A172 (cell line): Measurements from ENCODE around the gene SRRM3. TPM values are rescaled to one million over a fixed set of nuclear protein-coding genes. Genes with fewer than 3 reads are reported as not detected.
"Not testable (repeated sequence)": the region's sequence is repeated elsewhere in the genome, so short reads cannot be mapped to it uniquely, and the experiment has no call there.

Source experiments
- DNase-seq: peaks from one replicate; pipeline ENCODE4 v3.0.0-alpha.2; 2015; ENCODE audit warnings: low spot score
- total RNA-seq: library from RNA; depleted of rRNA; stranded (reverse); fragments of >200 nt; shearing (Covaris generic); gene quantifications from 2 replicates; pipeline ENCODE4 v1.2.3, GENCODE V29; 2014

SRRM3 gene
- total RNA-seq, 1 experiment from 2014 or later, result 18.5 TPM

DNA sequence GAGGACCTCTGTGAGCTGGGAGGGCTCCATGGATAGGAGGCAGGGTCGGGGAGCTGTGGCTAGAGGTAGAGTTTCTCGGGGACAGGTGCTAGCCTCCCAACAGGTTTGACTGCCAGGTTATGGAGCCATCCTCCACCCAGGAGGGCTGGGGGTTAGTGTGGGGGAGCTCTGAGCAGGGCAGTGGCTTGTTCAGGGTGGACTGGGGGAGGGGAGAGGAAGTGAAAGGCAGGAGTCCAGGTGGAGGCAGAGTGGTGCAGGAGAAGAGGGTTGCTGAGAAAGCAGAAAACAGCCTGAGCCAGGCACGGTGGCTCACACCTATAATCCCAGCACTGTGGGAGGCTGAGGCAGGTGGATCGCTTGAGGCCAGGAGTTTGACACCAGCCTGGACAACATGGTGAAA lies 60.2 kb downstream of the SRRM3 start:
- no peak for DNase-seq

DNA sequence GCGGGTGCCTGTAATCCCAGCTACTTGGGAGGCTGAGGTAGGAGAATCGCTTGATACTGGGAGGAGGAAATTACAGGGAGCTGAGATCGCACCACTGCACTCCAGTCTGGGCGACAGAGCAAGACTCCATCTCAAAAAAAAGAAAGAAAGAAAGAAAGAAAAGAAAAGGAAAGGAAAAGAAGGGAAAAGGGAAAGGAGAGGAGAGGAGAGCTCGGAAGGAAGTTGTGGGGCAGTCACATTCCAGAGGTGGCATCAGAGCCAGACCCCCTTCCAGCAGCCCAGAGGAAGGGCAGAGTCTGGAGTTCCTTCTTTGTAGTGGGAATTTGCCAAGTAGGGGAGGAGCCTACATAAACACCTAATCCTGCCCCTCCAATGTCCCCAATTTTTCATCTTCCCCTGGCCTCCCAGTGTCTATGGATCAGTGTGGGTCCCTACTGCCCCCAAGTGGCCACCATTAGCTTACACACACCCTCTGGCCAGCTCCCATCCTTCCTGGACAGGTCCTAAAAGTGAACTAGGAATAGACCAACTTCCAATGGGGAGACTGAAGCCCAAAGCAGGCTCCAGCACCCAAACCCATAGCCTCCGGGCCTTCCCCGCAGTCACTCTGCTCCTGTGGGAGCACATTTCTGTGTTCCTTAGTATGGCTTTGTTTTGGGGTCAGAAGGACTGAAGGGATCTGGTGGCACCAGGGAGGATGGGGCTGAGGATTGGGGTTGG lies 61.1 kb downstream of the SRRM3 start:
- peak; percentile 88 for DNase-seq

DNA sequence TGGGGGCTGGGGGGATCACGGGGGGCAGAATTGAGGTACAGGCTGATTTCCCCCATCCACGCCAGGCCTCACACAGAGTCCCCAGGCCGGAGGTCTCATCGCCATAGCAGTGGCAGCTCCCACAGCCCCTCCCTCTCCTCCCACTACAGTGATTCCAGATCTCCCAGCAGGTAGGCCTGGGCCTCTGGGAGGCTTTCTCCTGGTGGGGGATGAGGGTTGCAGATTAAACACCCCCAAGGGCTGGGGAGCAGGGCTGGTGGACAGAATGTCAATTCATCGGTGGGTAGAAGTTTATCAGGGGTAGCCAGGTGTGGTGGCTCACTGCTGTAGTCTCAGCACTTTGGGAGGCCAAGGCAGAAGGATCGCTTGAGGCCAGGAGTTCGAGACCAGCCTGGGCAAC lies 63.6 kb downstream of the SRRM3 start:
- DNase-seq, result no peak

GRCh38 chr7:76267107-76267893 lies 65.6 kb downstream of the SRRM3 start:
- DNase-seq, result no peak

GRCh38 chr7:76267894-76268183 lies 66.1 kb downstream of the SRRM3 start:
- no peak for DNase-seq

DNA sequence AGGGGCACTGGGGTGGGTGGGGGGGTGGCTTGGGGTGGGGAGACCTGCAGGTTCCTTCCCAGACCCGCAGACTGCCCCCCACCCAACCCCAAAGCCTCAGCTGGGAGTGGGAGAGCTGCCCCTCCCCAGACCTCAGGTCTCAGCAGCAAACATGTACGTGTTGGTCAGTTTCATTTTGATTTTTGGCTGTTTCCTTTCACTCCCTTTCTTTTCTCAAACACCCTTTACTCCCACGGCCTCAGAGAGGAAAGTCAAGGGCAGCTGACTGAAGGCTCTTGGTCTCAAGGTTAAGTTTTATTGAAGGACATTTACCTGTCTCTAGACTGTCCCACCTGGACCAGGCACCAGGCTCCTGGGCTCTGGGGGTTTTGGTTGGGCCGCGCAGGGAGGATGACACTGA lies 66.7 kb downstream of the SRRM3 start:
- DNase-seq, result no peak

GRCh38 chr7:76269895-76270294 lies 68.2 kb downstream of the SRRM3 start:
- DNase-seq, result no peak

DNA sequence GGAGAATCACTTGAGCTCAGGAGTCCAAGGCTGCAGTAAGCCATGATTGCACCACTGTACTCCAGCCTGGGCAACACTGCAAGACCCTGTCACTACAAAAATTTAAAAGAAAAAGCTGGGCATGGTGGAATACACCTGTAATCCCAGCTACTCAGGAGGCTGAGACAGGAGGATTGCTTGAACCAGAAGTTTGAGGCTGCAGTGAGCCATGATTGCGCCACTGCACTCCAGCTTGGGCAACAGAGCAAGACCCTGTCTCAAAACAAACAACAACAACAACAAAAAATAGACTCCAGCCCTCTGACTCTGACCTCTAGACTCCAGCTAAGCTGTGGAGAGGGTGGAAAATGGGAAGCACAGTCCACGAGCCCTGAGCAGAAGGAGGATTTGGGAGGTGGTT lies 69.7 kb downstream of the SRRM3 start:
- not testable (repeated sequence) for DNase-seq

DNA sequence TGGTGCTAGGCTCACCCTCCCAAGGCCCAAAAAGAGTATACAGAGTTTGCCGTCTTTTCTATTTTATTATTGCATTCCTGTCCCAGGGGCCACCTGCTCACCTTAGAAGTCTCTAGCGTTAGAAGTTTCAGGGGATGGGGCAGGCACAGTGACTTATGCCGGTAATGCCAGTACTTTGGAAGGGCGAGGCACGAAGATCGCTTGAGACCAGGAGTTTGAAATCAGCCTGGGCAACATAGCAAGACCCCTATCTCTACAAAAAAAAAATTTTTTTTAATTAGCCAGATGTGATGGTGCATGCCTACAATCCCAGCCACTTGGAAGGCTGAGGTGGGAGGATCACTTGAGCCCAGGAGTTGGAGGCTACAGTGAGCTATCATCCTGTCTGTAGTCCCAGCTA lies 70.4 kb downstream of the SRRM3 start:
- no peak for DNase-seq

DNA sequence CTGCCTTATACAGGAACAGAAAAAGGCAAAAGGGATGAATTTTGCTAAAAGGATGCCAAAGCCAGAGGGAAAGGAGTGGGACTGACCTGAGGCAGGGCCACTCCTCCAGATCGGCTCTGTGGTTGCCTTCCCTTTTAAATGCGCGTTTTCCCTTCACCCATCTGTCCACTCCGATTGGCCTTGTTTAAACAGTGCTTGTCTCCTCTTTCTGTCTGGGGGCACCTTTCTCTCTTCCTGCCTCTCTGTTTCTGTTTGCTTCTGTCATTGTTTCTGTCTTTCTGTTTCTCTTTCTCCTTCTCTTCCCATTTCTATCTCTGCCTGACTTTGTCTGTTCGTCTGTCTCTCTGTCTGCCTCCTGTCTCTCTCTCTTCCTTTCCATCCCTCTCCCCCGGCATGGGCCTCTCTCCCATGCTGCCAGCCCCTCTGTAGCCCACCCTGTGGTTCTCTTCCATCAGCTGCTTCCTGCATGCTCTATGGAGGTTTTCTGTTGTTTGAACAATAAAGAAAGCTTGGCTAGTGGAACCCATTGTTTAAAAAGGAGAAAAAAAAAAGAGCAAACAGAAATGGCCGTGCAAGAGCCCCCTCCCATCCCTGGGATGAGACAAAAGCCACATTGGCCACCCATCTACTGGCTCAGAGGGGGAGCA lies 71.3 kb downstream of the SRRM3 start:
- DNase-seq, result no peak

GRCh38 chr7:76273503-76273902 lies 71.8 kb downstream of the SRRM3 start:
- DNase-seq, result no peak

DNA sequence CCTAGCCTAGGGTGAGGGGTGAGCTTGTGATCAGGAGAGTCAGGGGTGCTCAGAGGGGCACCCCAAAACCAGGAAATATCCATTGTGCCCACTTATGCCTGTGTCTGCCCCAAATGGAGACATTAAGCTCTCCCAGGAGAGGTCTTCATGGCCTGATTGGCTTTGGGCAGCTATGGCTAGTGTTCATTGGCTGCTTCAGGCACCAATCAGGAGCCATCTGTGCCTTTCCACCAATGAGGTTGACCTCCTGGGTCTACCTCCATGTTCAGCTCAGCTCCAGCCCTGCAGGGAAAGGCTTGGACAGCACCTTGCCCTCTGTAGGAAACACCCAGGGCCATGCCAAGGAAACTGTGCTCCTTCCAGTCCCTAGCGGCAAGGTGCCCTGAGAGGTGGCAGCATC lies 76.8 kb downstream of the SRRM3 start:
- DNase-seq, result peak; percentile 55

- DNase-seq, result no peak
Observed at GRCh38 chr7:76280408-76280807, 78.7 kb downstream of the SRRM3 start.

DNA sequence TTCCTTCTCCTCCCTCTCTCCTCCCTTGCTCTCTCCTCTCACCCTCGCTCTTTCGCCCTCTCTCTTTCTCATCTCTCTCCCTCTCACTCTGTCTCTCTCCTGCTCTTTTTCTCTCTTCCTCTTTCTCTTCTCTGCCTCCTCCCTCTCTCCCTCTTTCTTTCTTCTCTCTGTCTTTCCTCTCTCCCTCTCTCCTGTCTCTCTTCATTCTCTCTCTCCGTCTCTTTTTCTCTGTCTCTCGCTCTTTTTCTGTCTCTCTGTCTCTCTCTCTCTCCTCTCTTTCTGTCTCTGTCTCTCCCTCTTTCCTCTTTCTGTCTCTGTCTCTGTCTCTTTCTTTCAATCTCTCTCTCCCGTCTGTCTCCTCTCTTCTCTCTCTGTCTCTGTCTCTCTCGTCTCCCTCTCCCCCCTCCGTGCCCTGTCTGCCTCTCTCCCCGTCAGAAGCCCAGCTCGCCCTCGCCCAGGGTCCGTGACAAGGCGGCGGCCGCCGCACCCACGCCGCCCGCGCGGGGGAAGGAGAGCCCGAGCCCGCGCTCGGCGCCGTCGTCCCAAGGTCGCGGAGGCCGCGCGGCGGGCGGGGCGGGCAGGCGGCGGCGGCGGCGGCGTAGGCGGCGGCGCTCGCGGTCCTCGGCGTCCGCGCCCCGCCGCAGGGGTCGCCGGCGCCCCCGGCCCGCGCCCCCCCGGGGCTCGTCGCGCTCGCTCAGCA lies 79.5 kb downstream of the SRRM3 start:
- no peak for DNase-seq

DNA sequence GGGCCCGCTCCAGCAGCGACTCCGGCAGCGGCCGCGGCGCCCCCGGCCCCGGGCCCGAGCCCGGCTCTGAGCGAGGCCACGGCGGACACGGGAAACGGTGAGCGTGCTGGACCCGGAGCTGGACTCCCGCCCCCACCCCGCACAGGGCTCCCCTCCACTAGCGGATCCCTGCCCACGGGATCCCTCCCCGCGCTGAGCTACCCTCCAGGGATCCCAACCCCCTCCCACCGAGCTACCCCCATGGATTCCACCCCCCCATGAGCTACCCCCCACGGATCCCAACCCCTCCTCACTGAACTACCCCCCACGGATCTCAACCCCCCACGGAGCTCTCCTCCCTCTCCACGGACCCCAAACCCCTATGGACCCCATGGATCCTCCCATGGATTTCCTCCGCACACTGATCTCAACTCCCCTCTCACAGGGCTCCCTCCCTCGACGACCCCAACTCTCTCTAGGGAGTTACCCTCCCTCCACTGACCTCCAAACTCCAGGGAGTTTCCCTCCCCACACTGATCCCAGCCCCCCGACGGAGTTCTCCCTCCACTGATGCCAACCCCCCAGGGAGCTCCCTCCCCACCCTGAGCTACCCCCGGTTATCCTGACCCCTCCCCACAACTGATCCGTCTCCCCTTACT lies 80.1 kb downstream of the SRRM3 start:
- no peak for DNase-seq

GRCh38 chr7:76282344-76283253 lies 80.9 kb downstream of the SRRM3 start:
- no peak for DNase-seq

- no peak for DNase-seq
Observed at GRCh38 chr7:76283254-76284159, 81.8 kb downstream of the SRRM3 start.

- DNase-seq, result no peak
Observed at GRCh38 chr7:76285604-76286374, 84.1 kb downstream of the SRRM3 start.

GRCh38 chr7:76286842-76287403 lies 85.2 kb downstream of the SRRM3 start:
- DNase-seq, result no peak
